Testis (tissue), 2 donors: ENCODE results near the gene TSEN54.

Source experiments
- POLR2A ChIP-seq: fragments of 450-650 bp; IDR thresholded peaks from one replicate; pipeline ENCODE4 v1.6.1; 2017; ENCODE audit warnings: antibody characterized with exemption, mild to moderate bottlenecking, moderate library complexity
- TF ChIP-seq, protein P1 (sequence below), 3 experiments: fragments of 450-650 bp in 2 of 3; fragments of 200-600 bp in 1 of 3; sonication (generic) in 1 of 3; IDR thresholded peaks; one replicate each; pipeline ENCODE4 v1.5.1; 2016 to 2019; ENCODE audit warnings: antibody characterized with exemption in 3 of 3, mild to moderate bottlenecking in 2 of 3, moderate library complexity in 1 of 3

DNA sequence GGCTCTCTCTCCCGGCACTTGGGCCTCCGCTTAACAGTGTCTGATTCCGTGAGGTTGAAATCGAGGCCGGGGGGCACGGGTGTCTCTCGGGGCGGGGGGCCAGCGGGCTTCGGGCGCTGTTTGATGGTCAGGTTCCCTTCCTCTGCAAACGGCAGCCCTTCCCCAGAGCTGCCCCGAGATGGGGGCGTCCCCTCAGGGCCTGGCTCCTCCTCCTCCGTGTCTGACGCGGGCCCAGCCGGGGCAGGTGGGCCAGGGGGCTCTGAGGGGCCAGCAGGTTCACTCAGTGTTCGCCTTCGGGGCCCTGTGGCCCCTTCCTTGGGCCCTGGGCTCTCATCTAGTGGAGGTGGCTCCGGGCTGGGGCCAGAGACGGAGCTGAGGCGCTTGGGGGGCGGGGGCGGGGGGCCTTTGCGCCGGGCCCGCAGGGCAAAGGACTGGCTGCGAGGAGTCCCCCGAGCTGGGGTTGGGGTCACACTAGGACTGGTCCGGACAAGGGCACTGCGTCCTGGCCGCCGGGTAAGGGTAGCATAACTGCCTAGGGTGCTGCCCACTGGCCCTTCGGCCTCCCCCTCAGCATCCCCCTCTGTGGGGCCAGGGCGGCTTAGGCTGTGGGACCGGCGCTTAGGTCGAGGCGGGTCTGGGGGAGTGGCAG lies 14.1 kb upstream of the TSEN54 start:
- TF ChIP-seq, protein P1, sequence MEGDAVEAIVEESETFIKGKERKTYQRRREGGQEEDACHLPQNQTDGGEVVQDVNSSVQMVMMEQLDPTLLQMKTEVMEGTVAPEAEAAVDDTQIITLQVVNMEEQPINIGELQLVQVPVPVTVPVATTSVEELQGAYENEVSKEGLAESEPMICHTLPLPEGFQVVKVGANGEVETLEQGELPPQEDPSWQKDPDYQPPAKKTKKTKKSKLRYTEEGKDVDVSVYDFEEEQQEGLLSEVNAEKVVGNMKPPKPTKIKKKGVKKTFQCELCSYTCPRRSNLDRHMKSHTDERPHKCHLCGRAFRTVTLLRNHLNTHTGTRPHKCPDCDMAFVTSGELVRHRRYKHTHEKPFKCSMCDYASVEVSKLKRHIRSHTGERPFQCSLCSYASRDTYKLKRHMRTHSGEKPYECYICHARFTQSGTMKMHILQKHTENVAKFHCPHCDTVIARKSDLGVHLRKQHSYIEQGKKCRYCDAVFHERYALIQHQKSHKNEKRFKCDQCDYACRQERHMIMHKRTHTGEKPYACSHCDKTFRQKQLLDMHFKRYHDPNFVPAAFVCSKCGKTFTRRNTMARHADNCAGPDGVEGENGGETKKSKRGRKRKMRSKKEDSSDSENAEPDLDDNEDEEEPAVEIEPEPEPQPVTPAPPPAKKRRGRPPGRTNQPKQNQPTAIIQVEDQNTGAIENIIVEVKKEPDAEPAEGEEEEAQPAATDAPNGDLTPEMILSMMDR (IDR thresholded peaks at IDR 0.05), result no peak
- TF ChIP-seq POLR2A, result no peak
